Measurements from ENCODE around the gene CENATAC. TPM values are rescaled to one million over a fixed set of nuclear protein-coding genes. Genes with fewer than 3 reads are reported as not detected.
"Not testable (repeated sequence)": the region's sequence is repeated elsewhere in the genome, so short reads cannot be mapped to it uniquely, and the experiment has no call there.

The CENATAC gene
- total RNA-seq, 4 donors from 2014 or later, result 45.2 to 128 (median 56.4) TPM

- H3K9me3 ChIP-seq, result no peaks in the 10 kb centered on the region
- 11% methylated on average over 16 to 17 of the region's 21 CpGs for WGBS, 2 donors
- H3K27me3 ChIP-seq, result no peaks in the 10 kb centered on the region
- H3K36me3 ChIP-seq, result no peaks in the 10 kb centered on the region
- peaks cover 13 to 33% of the 10 kb centered on the region in 2 donors for H3K4me1 ChIP-seq
- intact Hi-C loops (cut with DNase I), result no loop called here
- H3K4me3 ChIP-seq (replicated peaks in 1 of 3), result no peak overlapping the region
- H3K27ac ChIP-seq, result peak overlapping the region in 2 of 3 donors; percentile 65 to 71
- TF ChIP-seq POLR2A (IDR thresholded peaks at IDR 0.05) (peak in 1 of 2 donors; percentile 2), CTCF (IDR thresholded peaks at IDR 0.05) (no peak)
- peak; percentile 86 to 91 for DNase-seq
Observed at GRCh38 chr11:118980191-118980881, 17.6 kb upstream of the CENATAC start.

- DNase-seq, result peak; percentile 37
- 36 to 50% methylated on average over 8 of the region's 8 CpGs for WGBS, 2 donors
- H3K27me3 ChIP-seq; H3K4me3 ChIP-seq (replicated peaks in 1 of 3); H3K9me3 ChIP-seq; H3K36me3 ChIP-seq; intact Hi-C loops (cut with DNase I): not testable (repeated sequence)
- peak overlapping the region in 1 of 3 donors; percentile 58 for H3K27ac ChIP-seq
- peaks cover 12 to 24% of the 10 kb centered on the region in 2 donors for H3K4me1 ChIP-seq
Observed at GRCh38 chr11:118984337-118984736, 13.6 kb upstream of the CENATAC start.

GRCh38 chr11:118984825-118985224 is 13.1 kb upstream of the CENATAC start:
- Histone ChIP-seq H3K4me1 (peaks cover 7 to 19% of the 10 kb centered on the region in 2 donors), H3K9me3 (no peaks in the 10 kb centered on the region), H3K4me3 (replicated peaks in 1 of 3) (no peak overlapping the region), H3K27me3 (no peaks in the 10 kb centered on the region), H3K36me3 (no peaks in the 10 kb centered on the region), H3K27ac (peak overlapping the region in 1 of 3 donors; percentile 58)
- intact Hi-C loops (cut with DNase I), result no loop called here
- peak; percentile 43 to 54 for DNase-seq
- no peak for TF ChIP-seq POLR2A (IDR thresholded peaks at IDR 0.05)
- TF ChIP-seq CTCF (IDR thresholded peaks at IDR 0.05), result no peak
- WGBS, 2 donors, result 34 to 52% methylated on average over 2 of the region's 2 CpGs

- TF ChIP-seq CTCF (IDR thresholded peaks at IDR 0.05), result no peak
- no peak for TF ChIP-seq POLR2A (IDR thresholded peaks at IDR 0.05)
- H3K9me3 ChIP-seq, result no peaks in the 10 kb centered on the region
- no peaks in the 10 kb centered on the region for H3K36me3 ChIP-seq
- no peak overlapping the region for H3K4me3 ChIP-seq (replicated peaks in 1 of 3)
- peaks cover 4 to 9% of the 10 kb centered on the region in 2 donors for H3K4me1 ChIP-seq
- no peaks in the 10 kb centered on the region for H3K27me3 ChIP-seq
- H3K27ac ChIP-seq, result no peak overlapping the region
- intact Hi-C loops (cut with DNase I), result no loop called here
- 89 to 91% methylated on average over 5 of the region's 5 CpGs for WGBS, 2 donors
- no peak for DNase-seq
Observed at GRCh38 chr11:118988280-118988679, 9.7 kb upstream of the CENATAC start.

GRCh38 chr11:118991486-118992038 is 6.4 kb upstream of the CENATAC start:
- intact Hi-C loops (cut with DNase I); DNase-seq; H3K9me3 ChIP-seq; H3K27ac ChIP-seq; H3K27me3 ChIP-seq; H3K36me3 ChIP-seq; H3K4me3 ChIP-seq (replicated peaks in 1 of 3); H3K4me1 ChIP-seq: not testable (repeated sequence)
- 95 to 96% methylated on average over 18 to 37 of the region's 44 CpGs for WGBS, 2 donors

GRCh38 chr11:118996926-118997626 is 862 bp upstream of the CENATAC start:
- intact Hi-C loops (cut with DNase I), result no loop called here
- H3K4me1 ChIP-seq, result peaks cover 7 to 17% of the 10 kb centered on the region in 2 donors
- H3K4me3 ChIP-seq (replicated peaks in 1 of 3), result peak overlapping the region; percentile 27 to 69 (median 45)
- no peaks in the 10 kb centered on the region for H3K9me3 ChIP-seq
- peak overlapping the region in 1 of 3 donors; percentile 13 for H3K27ac ChIP-seq
- DNase-seq, result no peak
- whole genome bisulfite sequencing, 2 donors, result 31 to 40% methylated on average over 16 to 22 of the region's 22 CpGs
- peaks cover 5 to 10% of the 10 kb centered on the region in 2 donors for H3K36me3 ChIP-seq
- no peak for TF ChIP-seq POLR2A (IDR thresholded peaks at IDR 0.05)
- no peak for TF ChIP-seq CTCF (IDR thresholded peaks at IDR 0.05)
- no peaks in the 10 kb centered on the region for H3K27me3 ChIP-seq

Data from thyroid gland (tissue), 4 donors.